HFFc6 (cell line): ENCODE measurements around the gene SDHAF2. TPM values are rescaled to one million over a fixed set of nuclear protein-coding genes. Genes with fewer than 3 reads are reported as not detected.
A peak's percentile ranks its signal among the peaks of the same experiment; 100 is the strongest.

Source experiments
- DNase-seq: peaks from one replicate; pipeline ENCODE4 v3.0.0-alpha.2; 2018
- H3K27ac Mint-ChIP-seq: 2 replicates; pipeline ENCODE4 v1.8.0; 2020; ENCODE audit warnings: mild to moderate bottlenecking, mixed read lengths
- H3K27me3 Mint-ChIP-seq: 2 replicates; pipeline ENCODE4 v1.8.0; 2021; ENCODE audit warnings: mild to moderate bottlenecking, moderate library complexity, mixed read lengths; ENCODE audit not compliant: insufficient read depth
- H3K36me3 Mint-ChIP-seq: 2 replicates; pipeline ENCODE4 v1.8.0; 2021; ENCODE audit warnings: low read depth, mixed read lengths
- H3K4me1 Mint-ChIP-seq: 2 replicates; pipeline ENCODE4 v1.8.0; 2020; ENCODE audit warnings: low read depth, mixed read lengths
- H3K4me3 Mint-ChIP-seq: 2 replicates; pipeline ENCODE4 v1.8.0; 2020; ENCODE audit warnings: mild to moderate bottlenecking, moderate library complexity, mixed read lengths
- H3K9me3 Mint-ChIP-seq: 2 replicates; pipeline ENCODE4 v1.8.0; 2020; ENCODE audit warnings: mild to moderate bottlenecking, mixed read lengths
- total RNA-seq, 6 experiments: library from RNA; stranded (reverse); fragmentation: NEBNext Ultra II Directional; extraction: Animal tissue kit (Norgen Biotek cat#: 25700); gene quantifications; 2 replicates in 1 of 6; 3 replicates in 5 of 6; pipeline ENCODE4 v1.2.3, GENCODE V29; 2021
- TF ChIP-seq, protein P1 (sequence below): fragments of 200-600 bp; sonication (generic); IDR thresholded peaks from 2 replicates; pipeline ENCODE4 v1.5.0; 2021; ENCODE audit warnings: antibody characterized with exemption, mild to moderate bottlenecking

Gene SDHAF2
- total RNA-seq, 6 experiments from 2014 or later, result 33.9 to 43.0 (median 38.3) TPM

DNA sequence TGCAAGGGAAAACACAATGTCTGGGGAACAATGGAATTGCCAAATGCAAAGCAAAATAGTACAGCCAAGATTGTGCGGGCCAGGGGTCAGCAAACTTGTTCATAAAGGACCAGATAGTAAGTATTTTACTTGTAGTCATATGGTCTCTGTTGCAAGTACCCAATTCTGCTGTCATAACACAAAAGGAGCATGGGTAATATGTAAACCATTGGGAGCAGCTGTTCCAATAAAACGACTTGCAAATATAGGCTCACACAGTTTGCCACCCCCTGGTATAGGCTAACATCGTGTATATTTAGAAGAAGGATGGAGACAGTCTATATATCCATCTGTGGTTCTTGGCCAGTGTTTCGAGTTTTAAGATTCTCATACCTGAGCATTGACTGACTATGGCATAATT lies 15.6 kb downstream of the SDHAF2 start:
- H3K4me1 Mint-ChIP-seq, result peaks cover 31% of the 10 kb centered on the region
- H3K27me3 Mint-ChIP-seq, result no peaks in the 10 kb centered on the region; the same call in none of the 2 replicates
- TF ChIP-seq, protein P1, sequence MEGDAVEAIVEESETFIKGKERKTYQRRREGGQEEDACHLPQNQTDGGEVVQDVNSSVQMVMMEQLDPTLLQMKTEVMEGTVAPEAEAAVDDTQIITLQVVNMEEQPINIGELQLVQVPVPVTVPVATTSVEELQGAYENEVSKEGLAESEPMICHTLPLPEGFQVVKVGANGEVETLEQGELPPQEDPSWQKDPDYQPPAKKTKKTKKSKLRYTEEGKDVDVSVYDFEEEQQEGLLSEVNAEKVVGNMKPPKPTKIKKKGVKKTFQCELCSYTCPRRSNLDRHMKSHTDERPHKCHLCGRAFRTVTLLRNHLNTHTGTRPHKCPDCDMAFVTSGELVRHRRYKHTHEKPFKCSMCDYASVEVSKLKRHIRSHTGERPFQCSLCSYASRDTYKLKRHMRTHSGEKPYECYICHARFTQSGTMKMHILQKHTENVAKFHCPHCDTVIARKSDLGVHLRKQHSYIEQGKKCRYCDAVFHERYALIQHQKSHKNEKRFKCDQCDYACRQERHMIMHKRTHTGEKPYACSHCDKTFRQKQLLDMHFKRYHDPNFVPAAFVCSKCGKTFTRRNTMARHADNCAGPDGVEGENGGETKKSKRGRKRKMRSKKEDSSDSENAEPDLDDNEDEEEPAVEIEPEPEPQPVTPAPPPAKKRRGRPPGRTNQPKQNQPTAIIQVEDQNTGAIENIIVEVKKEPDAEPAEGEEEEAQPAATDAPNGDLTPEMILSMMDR, result no peak
- H3K9me3 Mint-ChIP-seq, result no peaks in the 10 kb centered on the region
- H3K27ac Mint-ChIP-seq, result peak overlapping the region; percentile 57
- DNase-seq, result no peak
- H3K4me3 Mint-ChIP-seq, result no peak overlapping the region
- peaks cover 33% of the 10 kb centered on the region for H3K36me3 Mint-ChIP-seq

DNA sequence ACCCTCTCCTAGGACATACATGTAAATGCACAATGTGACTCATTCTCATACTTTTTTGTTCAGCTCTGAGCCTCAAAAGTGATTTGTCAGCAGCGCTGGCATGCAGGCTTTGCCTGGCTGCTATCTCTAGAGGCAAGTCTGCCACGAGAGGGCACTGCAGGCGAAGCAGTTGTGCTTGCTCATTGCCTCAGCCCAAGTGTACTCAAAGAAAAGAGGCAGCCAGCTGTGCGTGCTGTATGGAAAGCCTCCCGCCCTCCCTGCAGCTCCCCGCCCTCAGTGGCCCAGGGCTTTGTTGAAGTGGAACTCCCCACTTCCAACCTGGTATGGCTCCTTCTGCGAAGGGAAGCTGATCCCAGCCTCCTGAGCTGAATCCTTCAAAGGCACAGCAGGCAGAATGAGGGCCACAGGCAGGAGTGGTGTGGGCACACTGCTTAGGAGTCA lies 16.3 kb downstream of the SDHAF2 start:
- H3K9me3 Mint-ChIP-seq, result no peaks in the 10 kb centered on the region
- H3K4me1 Mint-ChIP-seq, result peaks cover 31% of the 10 kb centered on the region
- TF ChIP-seq, protein P1, result peak; percentile 95
- no peaks in the 10 kb centered on the region; the same call in none of the 2 replicates for H3K27me3 Mint-ChIP-seq
- no peak overlapping the region for H3K4me3 Mint-ChIP-seq
- H3K27ac Mint-ChIP-seq, result peak overlapping the region; percentile 57
- DNase-seq, result peak; percentile 96
- H3K36me3 Mint-ChIP-seq, result peaks cover 33% of the 10 kb centered on the region

DNA sequence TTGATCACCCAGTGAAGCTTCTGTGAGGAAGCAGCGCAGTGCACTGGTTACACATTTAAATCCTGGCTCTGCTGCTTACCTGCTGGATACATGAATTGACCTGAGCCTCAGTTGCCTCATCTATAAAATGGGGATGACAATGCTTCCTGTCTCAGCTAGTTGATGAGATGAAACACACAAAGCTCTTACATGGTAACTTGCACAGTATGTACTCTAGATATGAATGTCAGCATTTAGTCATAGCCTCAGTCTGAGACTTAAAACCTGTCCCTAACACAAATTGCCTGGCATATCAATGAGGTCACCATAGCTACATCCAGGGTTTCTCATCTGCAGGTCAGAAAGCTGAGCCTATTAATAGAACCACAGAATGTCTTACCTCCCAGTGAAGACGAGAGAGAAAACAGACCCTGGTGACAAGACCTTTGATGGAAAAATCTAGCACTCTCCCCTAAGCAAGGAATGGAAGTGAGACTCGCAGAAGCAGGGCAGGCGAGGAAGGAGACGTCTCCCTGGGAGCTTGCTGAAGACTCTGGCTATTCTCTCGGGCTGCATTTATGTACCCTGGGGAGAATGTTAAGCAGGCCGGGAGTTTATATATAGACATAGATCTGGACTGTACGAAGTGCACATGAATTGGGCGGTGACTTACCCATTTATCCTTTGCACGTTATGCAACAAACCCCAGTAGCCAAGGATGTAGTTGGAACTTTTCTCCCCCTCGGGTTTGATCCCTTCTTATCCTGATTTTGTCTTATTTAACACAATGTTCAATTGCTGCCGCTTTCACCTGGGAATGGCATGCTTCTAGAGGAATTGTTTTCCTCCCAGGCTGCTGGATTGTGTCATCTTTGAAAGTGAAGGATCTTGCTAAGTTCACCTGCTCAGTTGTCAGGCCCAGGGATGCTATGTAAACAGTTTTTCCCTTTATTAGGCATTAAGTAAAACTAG lies 18.0 kb downstream of the SDHAF2 start:
- Mint-ChIP-seq H3K4me1 (peaks cover 31% of the 10 kb centered on the region), H3K27ac (peak overlapping the region; percentile 73)

DNA sequence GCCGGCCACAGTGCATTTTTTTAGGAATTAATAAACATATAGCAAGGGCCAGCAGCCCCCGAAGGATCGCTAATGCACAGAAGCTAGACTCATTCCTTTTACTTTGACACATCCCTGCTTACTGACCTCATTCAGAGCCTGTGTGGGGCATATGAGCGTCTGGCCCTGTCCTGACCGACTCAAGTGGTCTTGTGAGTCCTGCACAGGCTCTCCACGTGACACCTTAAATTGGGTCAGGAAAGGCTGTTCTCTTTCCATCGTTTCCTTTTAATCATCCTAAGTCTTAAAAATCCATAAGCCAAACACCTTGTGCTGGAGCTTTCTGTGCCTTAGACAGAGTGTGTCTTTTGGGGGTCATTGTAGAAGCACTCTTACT lies 18.6 kb downstream of the SDHAF2 start:
- TF ChIP-seq, protein P1, result no peak
- no peaks in the 10 kb centered on the region; the same call in 1 of the 2 replicates for H3K27me3 Mint-ChIP-seq
- H3K27ac Mint-ChIP-seq, result no peak overlapping the region
- DNase-seq, result no peak
- H3K4me1 Mint-ChIP-seq, result peaks cover 31% of the 10 kb centered on the region
- H3K4me3 Mint-ChIP-seq, result no peak overlapping the region
- H3K9me3 Mint-ChIP-seq, result no peaks in the 10 kb centered on the region
- peaks cover 18% of the 10 kb centered on the region for H3K36me3 Mint-ChIP-seq

More for the DNA sequence above, 18.0 kb downstream of the SDHAF2 start:
- TF ChIP-seq, protein P1, result no peak
- Mint-ChIP-seq H3K9me3 (no peaks in the 10 kb centered on the region), H3K4me3 (no peak overlapping the region), H3K36me3 (peaks cover 24% of the 10 kb centered on the region), H3K27me3 (no peaks in the 10 kb centered on the region; the same call in 1 of the 2 replicates)
- DNase-seq, result peak; percentile 4

DNA sequence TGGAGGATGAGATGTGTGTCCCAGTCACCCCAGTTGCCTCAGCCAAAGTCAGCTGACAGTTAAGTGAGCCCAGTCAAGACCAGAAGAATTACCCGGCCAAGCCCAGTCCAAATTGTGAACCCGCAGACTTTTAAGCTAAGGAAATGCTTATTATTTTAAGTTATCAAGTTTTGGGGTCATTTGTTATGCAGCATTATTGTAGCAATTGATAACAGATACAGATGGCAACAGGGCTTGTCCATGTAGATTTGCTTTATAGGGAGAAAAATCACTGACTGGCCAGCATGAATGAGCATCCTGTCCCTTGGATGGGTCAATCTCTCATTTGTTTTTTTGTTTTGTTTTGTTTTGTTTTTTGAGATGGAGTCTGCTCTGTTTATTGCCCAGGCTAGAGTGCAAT lies 22.9 kb downstream of the SDHAF2 start:
- TF ChIP-seq, protein P1, result no peak
- no peak for DNase-seq
- Mint-ChIP-seq H3K9me3 (no peaks in the 10 kb centered on the region), H3K27me3 (no peaks in the 10 kb centered on the region), H3K27ac (no peak overlapping the region), H3K4me1 (peaks cover under 1% of the 10 kb centered on the region), H3K36me3 (peaks cover 20% of the 10 kb centered on the region), H3K4me3 (no peak overlapping the region)
